Astrocyte of the cerebellum (primary cell): Measurements from ENCODE around the gene KCND3.
"Not testable (repeated sequence)": the region's sequence is repeated elsewhere in the genome, so short reads cannot be mapped to it uniquely, and the experiment has no call there.

ENCODE experiments used
- DNase-seq: peaks from one replicate; pipeline ENCODE4 v3.0.0-alpha.2; 2011; ENCODE audit warnings: low read depth
- H3K4me3 ChIP-seq: 2 replicates; pipeline ENCODE4 v1.5.1; 2011; ENCODE audit warnings: mild to moderate bottlenecking, low read depth, low read length, moderate library complexity
- in situ Hi-C: cut with HindIII; loops from 2 replicates; pipeline ENCODE4 v1.10.0; 2017; ENCODE audit warnings: low sequenced_read_pairs
- TF ChIP-seq, protein P1 (sequence below): IDR thresholded peaks from 2 replicates; pipeline ENCODE4 v1.5.1; 2012; ENCODE audit warnings: low read length, low read depth, moderate library complexity, mild to moderate bottlenecking; ENCODE audit errors: missing control alignments

The KCND3 gene

DNA sequence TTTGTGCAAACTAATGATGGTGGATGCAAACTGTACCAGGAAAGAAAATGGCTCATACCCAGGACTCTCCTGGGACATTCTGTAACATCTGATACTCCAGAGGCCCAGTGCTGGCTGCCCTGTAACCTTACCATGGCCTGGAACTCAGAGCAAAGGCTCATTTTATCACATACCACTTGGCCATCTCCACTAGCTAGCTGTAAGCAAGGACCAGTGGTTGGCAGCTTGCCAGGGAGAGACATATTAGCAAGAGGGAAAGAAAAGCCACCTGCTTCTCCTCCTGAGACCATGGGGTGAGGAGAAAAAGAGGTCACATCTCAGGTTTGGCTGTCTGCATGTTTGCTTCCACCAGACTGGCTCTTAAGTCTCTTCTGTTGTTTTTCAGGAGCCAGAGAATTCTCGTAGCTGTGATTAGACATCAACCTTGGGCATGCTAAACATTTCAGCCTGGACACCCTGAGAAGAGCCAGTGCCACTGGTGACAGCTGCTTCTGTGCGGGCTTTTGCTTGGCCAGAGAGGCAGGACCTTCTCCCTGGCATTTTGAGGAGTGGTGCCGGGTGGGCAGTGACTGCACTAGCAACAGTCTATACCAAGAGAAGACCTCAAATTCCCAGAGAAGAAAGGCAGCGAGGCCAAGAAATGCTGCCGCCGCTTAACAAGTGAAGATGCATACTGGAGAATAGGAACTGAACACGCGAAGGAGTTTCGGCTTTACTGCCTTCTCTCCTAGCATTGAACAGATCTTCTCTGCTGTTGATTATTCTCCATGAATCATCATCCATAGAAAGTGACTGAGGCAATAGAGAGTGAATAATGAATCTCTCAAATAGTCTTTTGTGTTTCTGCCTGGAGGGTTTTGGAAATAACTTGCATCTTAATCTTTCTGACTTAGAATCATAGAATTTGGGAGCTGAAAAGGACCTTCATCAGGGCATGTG is 243.5 kb downstream of the KCND3 start:
- no peak overlapping the region for H3K4me3 ChIP-seq
- no peak for DNase-seq
- in situ Hi-C loops: no loop called here
- TF ChIP-seq, protein P1, sequence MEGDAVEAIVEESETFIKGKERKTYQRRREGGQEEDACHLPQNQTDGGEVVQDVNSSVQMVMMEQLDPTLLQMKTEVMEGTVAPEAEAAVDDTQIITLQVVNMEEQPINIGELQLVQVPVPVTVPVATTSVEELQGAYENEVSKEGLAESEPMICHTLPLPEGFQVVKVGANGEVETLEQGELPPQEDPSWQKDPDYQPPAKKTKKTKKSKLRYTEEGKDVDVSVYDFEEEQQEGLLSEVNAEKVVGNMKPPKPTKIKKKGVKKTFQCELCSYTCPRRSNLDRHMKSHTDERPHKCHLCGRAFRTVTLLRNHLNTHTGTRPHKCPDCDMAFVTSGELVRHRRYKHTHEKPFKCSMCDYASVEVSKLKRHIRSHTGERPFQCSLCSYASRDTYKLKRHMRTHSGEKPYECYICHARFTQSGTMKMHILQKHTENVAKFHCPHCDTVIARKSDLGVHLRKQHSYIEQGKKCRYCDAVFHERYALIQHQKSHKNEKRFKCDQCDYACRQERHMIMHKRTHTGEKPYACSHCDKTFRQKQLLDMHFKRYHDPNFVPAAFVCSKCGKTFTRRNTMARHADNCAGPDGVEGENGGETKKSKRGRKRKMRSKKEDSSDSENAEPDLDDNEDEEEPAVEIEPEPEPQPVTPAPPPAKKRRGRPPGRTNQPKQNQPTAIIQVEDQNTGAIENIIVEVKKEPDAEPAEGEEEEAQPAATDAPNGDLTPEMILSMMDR: no peak

DNA sequence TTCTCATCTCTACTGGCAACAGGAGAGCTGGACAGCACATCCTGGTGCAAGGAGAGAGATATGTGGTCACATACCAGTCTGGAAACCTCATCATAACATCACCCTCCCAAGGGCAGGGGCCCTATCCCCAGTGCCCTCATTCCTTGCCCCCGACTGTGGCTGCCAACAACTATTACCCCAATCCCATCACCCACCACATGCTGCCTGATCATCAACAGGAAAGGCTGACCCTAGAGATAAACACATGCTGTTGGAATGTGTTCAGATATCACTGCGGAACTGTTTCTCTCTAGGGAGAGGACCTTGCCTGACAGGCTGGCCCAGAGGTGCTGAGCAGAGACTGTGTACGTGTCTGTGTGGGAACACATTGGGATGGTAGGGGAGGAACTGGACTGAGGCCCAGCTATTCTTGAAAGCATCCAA is 245.8 kb downstream of the KCND3 start:
- in situ Hi-C loops: no loop called here

DNA sequence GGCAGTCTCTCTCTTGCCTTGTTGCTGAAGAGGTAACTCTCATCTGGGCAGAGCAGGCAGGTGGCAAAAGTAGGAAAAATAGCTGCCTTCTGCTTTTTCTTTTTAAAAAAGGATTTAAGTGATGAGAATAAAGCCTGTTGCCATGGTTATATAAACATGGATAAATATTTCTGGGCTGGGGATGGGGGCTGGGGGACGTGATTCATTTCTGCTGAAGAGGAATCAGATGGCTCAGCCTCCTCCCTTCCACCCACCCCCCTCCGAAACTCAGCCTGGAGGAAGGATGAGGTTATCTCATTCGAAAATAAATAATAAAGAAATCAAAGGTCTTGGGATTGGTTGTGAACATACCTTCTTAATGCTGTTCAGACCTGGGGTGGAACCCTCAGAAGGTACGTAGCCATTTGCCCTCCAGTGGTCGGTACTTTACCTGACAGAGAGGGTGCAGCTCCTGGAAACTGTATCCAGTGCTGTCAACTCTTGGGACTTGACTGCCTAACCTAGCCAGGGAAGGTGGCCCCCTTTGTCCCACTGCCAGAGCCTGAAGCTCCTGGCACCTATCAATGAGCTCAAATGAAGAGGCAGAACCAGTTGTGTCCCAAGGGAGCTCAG is 246.4 kb downstream of the KCND3 start:
- TF ChIP-seq, protein P1: no peak
- in situ Hi-C loops: no loop called here
- DNase-seq: no peak
- no peak overlapping the region for H3K4me3 ChIP-seq

More for the DNA sequence above, 245.8 kb downstream of the KCND3 start:
- no peak overlapping the region for H3K4me3 ChIP-seq
- DNase-seq: no peak
- TF ChIP-seq, protein P1: no peak

DNA sequence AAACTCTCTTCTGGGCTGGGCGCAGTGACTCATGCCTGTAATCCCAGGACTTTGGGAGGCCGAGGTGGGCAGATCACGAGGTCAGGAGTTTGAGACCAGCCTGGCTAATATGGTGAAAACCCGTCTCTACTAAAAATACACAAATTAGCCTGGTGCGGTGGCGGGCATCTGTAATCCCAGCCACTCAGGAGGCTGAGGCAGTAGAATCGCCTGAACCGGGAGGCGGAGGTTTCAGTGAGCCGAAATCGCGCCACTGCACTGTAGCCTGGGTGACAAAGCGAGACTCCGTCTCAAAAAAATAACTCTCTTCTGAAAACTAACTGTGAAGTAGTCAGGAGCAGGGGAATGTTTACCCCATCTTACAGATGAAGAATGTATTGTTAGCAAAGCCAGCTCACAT is 247.2 kb downstream of the KCND3 start:
- H3K4me3 ChIP-seq, in situ Hi-C loops: not testable (repeated sequence)

DNA sequence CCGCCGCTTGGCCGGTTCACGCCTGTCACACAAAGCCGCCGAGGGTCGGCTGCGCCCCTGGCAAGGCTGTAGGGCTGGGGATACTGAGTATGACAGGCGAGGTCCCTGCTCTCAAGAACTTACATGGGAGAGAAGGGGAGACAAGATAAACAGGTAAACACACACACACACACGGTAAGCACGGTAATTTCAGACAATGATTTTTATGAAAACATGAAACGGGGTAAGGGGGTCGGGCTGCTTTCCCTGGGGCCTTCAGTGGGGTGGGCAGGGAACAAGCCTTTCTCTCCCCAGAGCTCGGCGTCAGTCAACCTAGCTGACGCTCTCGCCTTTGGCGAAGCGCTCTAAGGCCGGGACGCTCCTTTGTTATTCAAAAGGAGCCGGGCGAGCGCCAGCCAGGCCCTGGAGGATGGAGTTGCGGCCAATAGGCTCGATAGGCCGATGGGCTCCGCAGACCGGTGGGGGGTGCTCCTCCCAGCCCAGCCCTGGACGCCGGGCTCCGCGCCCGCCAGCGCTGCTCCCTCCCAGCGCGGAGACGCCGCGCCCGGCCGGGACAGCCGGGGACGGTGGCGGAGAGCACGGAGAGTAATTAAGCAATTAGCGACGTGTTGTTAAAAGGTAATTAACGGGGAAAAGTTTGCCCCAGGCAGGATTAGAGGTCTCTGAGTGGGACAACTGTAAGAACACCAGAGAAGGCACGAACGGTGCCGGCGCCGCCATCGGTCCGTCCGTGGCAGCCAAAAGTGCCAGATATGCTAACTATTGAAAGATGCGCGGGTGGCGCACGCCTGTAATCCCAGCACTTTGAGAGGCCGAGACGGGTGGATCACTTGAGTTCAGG is 249.3 kb downstream of the KCND3 start:
- in situ Hi-C loops: no loop called here
- TF ChIP-seq, protein P1: peak; percentile 10
- peak; percentile 53 for DNase-seq
- H3K4me3 ChIP-seq: peak overlapping the region; percentile 49

More for the DNA sequence above, 247.2 kb downstream of the KCND3 start:
- not testable (repeated sequence) for DNase-seq

DNA sequence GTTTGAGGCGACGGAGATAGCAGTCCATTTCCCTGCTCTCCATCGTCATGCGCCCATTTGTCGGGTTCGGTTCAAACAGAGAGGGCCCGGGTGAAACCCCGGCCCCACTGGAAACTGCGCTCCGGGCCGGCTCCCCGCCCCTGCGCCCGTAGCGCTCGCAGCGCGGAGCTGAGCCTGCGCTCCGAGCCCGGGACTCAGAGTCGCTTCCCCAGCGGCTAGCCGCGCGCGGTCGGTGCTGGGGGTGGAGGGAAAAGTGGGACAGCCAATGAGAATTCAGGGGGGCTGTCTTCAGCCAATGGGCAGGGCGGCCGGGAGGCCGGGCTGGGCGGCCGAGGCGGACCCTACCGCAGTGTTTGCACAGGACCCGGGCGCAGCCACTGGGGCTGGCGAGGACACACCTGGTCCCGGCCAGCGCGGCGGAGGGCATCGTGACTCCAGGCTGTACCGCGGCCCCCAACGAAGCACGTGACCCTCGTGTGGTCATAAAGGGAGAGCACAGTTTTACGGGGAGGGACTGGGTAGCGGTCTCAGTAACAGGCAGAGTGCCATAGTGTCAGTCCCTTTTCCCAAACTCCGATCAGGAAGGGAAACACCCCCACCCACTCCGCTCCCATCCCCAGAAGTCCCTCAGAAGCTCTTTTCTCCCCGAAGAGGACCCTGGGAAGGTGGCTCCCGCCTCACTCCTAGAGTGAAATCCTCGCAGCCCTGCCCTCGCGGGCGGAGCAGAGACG is 250.1 kb downstream of the KCND3 start, which contains the start of gene INKA2:
TSS of gene INKA2 (minus strand) at position 202 of the 731 bp plus-strand sequence. CDS start at position 49, 153 bp downstream.
- peak within 1 kb of the TSS; percentile 49 for H3K4me3 ChIP-seq
- in situ Hi-C loops: no loop called here
- peak; percentile 36 for DNase-seq
- TF ChIP-seq, protein P1: no peak
